B cell (primary cell): ENCODE results near the gene SZT2. TPM values are rescaled to one million over a fixed set of nuclear protein-coding genes. Genes with fewer than 3 reads are reported as not detected.

Experiments used
- ATAC-seq: fragments of 200-7000 bp; cut with Tn5 transposase; one replicate; pipeline ENCODE4 v1.10.0; 2021; ENCODE audit warnings: low read depth, mild to moderate bottlenecking, moderate number of reproducible peaks, moderate library complexity
- CTCF ChIA-PET: fragments of 350-600 bp; sonication (Branson Sonifier 250); formaldehyde crosslinking; loops from one replicate; lab custom pipeline; 2021; ENCODE audit warnings: antibody characterized with exemption, inconsistent platforms; lab: Charles Lee
- POLR2A ChIA-PET: fragments of 350-600 bp; sonication (Branson Sonifier 250); formaldehyde crosslinking; loops from one replicate; lab custom pipeline; 2021; ENCODE audit warnings: antibody characterized with exemption; lab: Charles Lee
- DNase-seq: peaks from one replicate; pipeline ENCODE4 v3.0.0; 2013
- H2AFZ ChIP-seq: 2 replicates; pipeline ENCODE4 v1.6.1; 2012; ENCODE audit warnings: mild to moderate bottlenecking, low read depth, low read length; ENCODE audit not compliant: insufficient read depth, poor library complexity, severe bottlenecking
- H3K27ac ChIP-seq, 2 donors: 1 replicate in 1 of 2; 2 replicates in 1 of 2; pipeline ENCODE4 v1.5.1; 2012 to 2013; ENCODE audit warnings: low read length in 2 of 2, mild to moderate bottlenecking in 2 of 2, moderate library complexity in 1 of 2
- H3K27me3 ChIP-seq, 4 experiments: fragments of 200-600 bp in 1 of 4; sonication (generic) in 1 of 4; replicated peaks in 1 of 4; 1 replicate in 2 of 4; 2 replicates in 2 of 4; pipeline versions ENCODE4 v1.6.1 to v1.7.0; 2013 to 2016; ENCODE audit warnings: low read length in 3 of 4, mild to moderate bottlenecking in 2 of 4, mixed read lengths in 1 of 4, moderate library complexity in 1 of 4; ENCODE audit not compliant: insufficient read depth in 4 of 4, control insufficient read depth in 3 of 4; ENCODE audit errors: control extremely low read depth in 1 of 4
- H3K36me3 ChIP-seq, 2 experiments: replicated peaks in 1 of 2; 1 replicate in 1 of 2; 2 replicates in 1 of 2; pipeline versions ENCODE4 v1.6.1 to v1.7.1; 2013; ENCODE audit warnings: low read length in 1 of 2; ENCODE audit not compliant: insufficient read depth in 2 of 2, control insufficient read depth in 1 of 2; ENCODE audit errors: control extremely low read depth in 1 of 2, extremely low read depth in 1 of 2
- H3K4me1 ChIP-seq, 2 donors: fragments of 200-600 bp in 1 of 2; sonication (generic) in 1 of 2; 1 replicate in 1 of 2; 2 replicates in 1 of 2; pipeline versions ENCODE4 v1.5.1 to v1.6.1; 2013 to 2017; ENCODE audit warnings: low read length in 2 of 2; ENCODE audit not compliant: control insufficient read depth in 2 of 2, insufficient read depth in 2 of 2
- H3K4me2 ChIP-seq: replicated peaks from 2 replicates; pipeline ENCODE3; 2012; ENCODE audit warnings: mild to moderate bottlenecking, low read depth, low read length; ENCODE audit not compliant: poor library complexity, severe bottlenecking
- H3K4me3 ChIP-seq, 5 experiments: fragments of 200-600 bp in 1 of 5; sonication (generic) in 1 of 5; 1 replicate in 3 of 5; 2 replicates in 2 of 5; pipeline versions ENCODE4 v1.5.1 to v1.7.0; 2011 to 2016; ENCODE audit warnings: low read length in 4 of 5, mild to moderate bottlenecking in 4 of 5, low read depth in 2 of 5, control low read depth in 1 of 5, moderate library complexity in 1 of 5; ENCODE audit not compliant: insufficient read depth in 1 of 5; ENCODE audit errors: control extremely low read depth in 1 of 5, extremely low read depth in 1 of 5
- H3K79me2 ChIP-seq: fragments of 200-600 bp; sonication (generic); one replicate; pipeline ENCODE4 v1.6.0; 2016; ENCODE audit warnings: low read length; ENCODE audit not compliant: control insufficient read depth, insufficient read depth
- H3K9ac ChIP-seq: fragments of 200-600 bp; sonication (generic); 2 replicates; pipeline ENCODE4 v1.6.1; 2017; ENCODE audit warnings: mild to moderate bottlenecking, low read length, moderate library complexity
- H3K9me3 ChIP-seq, 3 donors: one replicate each; pipeline versions ENCODE4 v1.6.1 to v1.7.1; 2013; ENCODE audit warnings: low read length in 2 of 3; ENCODE audit not compliant: control insufficient read depth in 2 of 3, insufficient read depth in 1 of 3; ENCODE audit errors: control extremely low read depth in 1 of 3
- H4K20me1 ChIP-seq: 2 replicates; pipeline ENCODE4 v1.6.0; 2012; ENCODE audit warnings: mild to moderate bottlenecking, low read length; ENCODE audit not compliant: insufficient read depth, control insufficient read depth, poor library complexity, severe bottlenecking
- H3K27ac Mint-ChIP-seq: one replicate; pipeline ENCODE4 v1.8.0; 2021; ENCODE audit warnings: mixed read lengths
- H3K27me3 Mint-ChIP-seq: one replicate; pipeline ENCODE4 v1.8.0; 2021; ENCODE audit warnings: mixed read lengths
- H3K4me1 Mint-ChIP-seq: one replicate; pipeline ENCODE4 v1.8.0; 2021; ENCODE audit warnings: mixed read lengths
- H3K4me3 Mint-ChIP-seq: one replicate; pipeline ENCODE4 v1.8.0; 2021; ENCODE audit warnings: mixed read lengths
- H3K9me3 Mint-ChIP-seq: one replicate; pipeline ENCODE4 v1.8.0; 2022; ENCODE audit warnings: mixed read lengths; ENCODE audit not compliant: insufficient read depth
- CTCF ChIP-seq: fragments of 200-600 bp; IDR thresholded peaks from one replicate; pipeline ENCODE4 v1.8.0; 2022; ENCODE audit warnings: antibody characterized with exemption, mild to moderate bottlenecking
- EZH2 ChIP-seq: IDR thresholded peaks from 2 replicates; pipeline ENCODE4 v1.6.1; 2012; ENCODE audit warnings: borderline replicate concordance, low read depth, mild to moderate bottlenecking, moderate library complexity, low read length; ENCODE audit not compliant: insufficient read depth, poor library complexity, severe bottlenecking
- WGBS: methylation state at CpG from one replicate; pipeline ENCODE4 v1.1.5; 2013; ENCODE audit warnings: missing lambda C conversion rate; ENCODE audit not compliant: insufficient coverage; 5-methylcytosine and 5-hydroxymethylcytosine counted together
- intact Hi-C: fragments of 100-400 bp; cut with micrococcal nuclease; formaldehyde crosslinking; loops from one replicate; pipeline ENCODE4 v1.10.0; 2022
- polyA plus RNA-seq: library from polyadenylated mRNA; depleted of rRNA; stranded (reverse); fragments of >200 nt; gene quantifications from 2 replicates; pipeline ENCODE4 v1.2.3, GENCODE V29; 2012
- total RNA-seq, 2 donors: library from RNA; stranded (reverse); fragments of 120-200 nt in 1 of 2; gene quantifications; 1 replicate in 1 of 2; 2 replicates in 1 of 2; pipeline versions ENCODE4 v1.2.3 to v1.2.4, GENCODE V29; 2013 to 2022

The SZT2 gene
- total and polyA plus RNA-seq, 2 donors (not counting 1 experiment from before 2014, with no cell fraction given) = 41.4 to 197 TPM

- DNase-seq = no peak
- ChIA-PET POLR2A (no interaction called here), CTCF (interaction anchor here (1.5 kb wide), 1 partner anchor 151 kb away, joined by 3 read pairs; no protein-coding TSS in a partner anchor)
- Mint-ChIP-seq H3K27me3 (no peaks in the 10 kb centered on the region), H3K4me1 (no peaks in the 10 kb centered on the region), H3K9me3 (no peaks in the 10 kb centered on the region), H3K4me3 (no peak overlapping the region), H3K27ac (no peak overlapping the region)
- no peaks in the 10 kb centered on the region for H3K4me1 ChIP-seq
- H3K9ac ChIP-seq = no peak overlapping the region
- no peak overlapping the region for H3K27ac ChIP-seq
- no peak overlapping the region for H3K4me2 ChIP-seq
- H3K27me3 ChIP-seq = no peaks in the 10 kb centered on the region
- intact Hi-C loops = no loop called here
- H3K9me3 ChIP-seq = no peaks in the 10 kb centered on the region
- H4K20me1 ChIP-seq = peaks cover 5% of the 10 kb centered on the region
- no CpG with 5 or more reads among the region's 1 CpG for WGBS
- H3K4me3 ChIP-seq = no peak overlapping the region
- peaks cover 0 to 16% of the 10 kb centered on the region in 2 experiments for H3K36me3 ChIP-seq
- ATAC-seq = no peak
- peaks cover 3% of the 10 kb centered on the region for H3K79me2 ChIP-seq
- no peak for TF ChIP-seq EZH2
- no peak for TF ChIP-seq CTCF
- no peak overlapping the region for H2AFZ ChIP-seq
Measured at GRCh38 chr1:43377831-43378230, 11.9 kb upstream of the SZT2 start.

GRCh38 chr1:43379476-43379875 lies 10.2 kb upstream of the SZT2 start:
- POLR2A ChIA-PET = no interaction called here
- CTCF ChIA-PET = no interaction called here
- no peaks in the 10 kb centered on the region for H3K4me1 ChIP-seq
- no peak overlapping the region for H3K27ac ChIP-seq
- no peak for ATAC-seq
- H3K4me2 ChIP-seq = no peak overlapping the region
- TF ChIP-seq EZH2 (no peak), CTCF (no peak)
- no peaks in the 10 kb centered on the region for H3K27me3 Mint-ChIP-seq
- H3K27me3 ChIP-seq = no peaks in the 10 kb centered on the region
- 100% methylated on average over 1 of the region's 1 CpG for WGBS
- no peak overlapping the region for H3K4me3 ChIP-seq
- H3K9ac ChIP-seq = no peak overlapping the region
- intact Hi-C loops = no loop called here
- H3K4me3 Mint-ChIP-seq = no peak overlapping the region
- no peaks in the 10 kb centered on the region for H3K9me3 ChIP-seq
- H3K27ac Mint-ChIP-seq = no peak overlapping the region
- H3K36me3 ChIP-seq = peaks cover 2 to 31% of the 10 kb centered on the region in 2 experiments
- H3K79me2 ChIP-seq = peaks cover 3% of the 10 kb centered on the region
- H3K9me3 Mint-ChIP-seq = no peaks in the 10 kb centered on the region
- no peak for DNase-seq
- no peaks in the 10 kb centered on the region for H3K4me1 Mint-ChIP-seq
- no peak overlapping the region for H2AFZ ChIP-seq
- H4K20me1 ChIP-seq = peaks cover 5% of the 10 kb centered on the region
